Thymus (tissue), 11 donors: ENCODE measurements around the gene GALE. TPM values are rescaled to one million over a fixed set of nuclear protein-coding genes. Genes with fewer than 3 reads are reported as not detected.
A peak's percentile ranks its signal among the peaks of the same experiment; 100 is the strongest.
"Not testable (repeated sequence)": the region's sequence is repeated elsewhere in the genome, so short reads cannot be mapped to it uniquely, and the experiment has no call there.

ENCODE experiments used
- DNase-seq, 9 donors: peaks; one replicate each; pipeline ENCODE4 v3.0.0-alpha.2; 2013; ENCODE audit warnings: low spot score in 9 of 9, low read depth in 6 of 9, missing footprints in 1 of 9
- H3K27ac ChIP-seq, 2 donors: one replicate each; pipeline ENCODE4 v1.5.1; 2013; ENCODE audit warnings: control low read depth in 1 of 2, low read depth in 1 of 2, low read length in 1 of 2, mild to moderate bottlenecking in 1 of 2, moderate library complexity in 1 of 2
- H3K27me3 ChIP-seq, 2 donors: one replicate each; pipeline ENCODE4 v1.5.1; 2013; ENCODE audit warnings: low read length in 1 of 2; ENCODE audit not compliant: control insufficient read depth in 2 of 2, insufficient read depth in 1 of 2
- H3K36me3 ChIP-seq, 2 donors: one replicate each; pipeline ENCODE4 v1.5.1; 2013; ENCODE audit warnings: low read length in 1 of 2, mild to moderate bottlenecking in 1 of 2, moderate library complexity in 1 of 2; ENCODE audit not compliant: control insufficient read depth in 2 of 2, insufficient read depth in 2 of 2
- H3K4me1 ChIP-seq, 2 donors: one replicate each; pipeline ENCODE4 v1.5.1; 2013; ENCODE audit warnings: low read length in 2 of 2; ENCODE audit not compliant: control insufficient read depth in 2 of 2, insufficient read depth in 2 of 2
- H3K4me3 ChIP-seq, 2 donors: one replicate each; pipeline ENCODE4 v1.5.1; 2013; ENCODE audit warnings: low read length in 2 of 2, control low read depth in 1 of 2, mild to moderate bottlenecking in 1 of 2
- H3K9me3 ChIP-seq, 2 donors: one replicate each; pipeline ENCODE4 v1.5.1; 2013; ENCODE audit warnings: low read length in 1 of 2, mild to moderate bottlenecking in 1 of 2; ENCODE audit not compliant: control insufficient read depth in 2 of 2, insufficient read depth in 1 of 2
- WGBS: extraction: QIAGEN DNeasy Blood & Tissue Kit; methylation state at CpG from one replicate; pipeline ENCODE4 v1.1.7; 2013; 5-methylcytosine and 5-hydroxymethylcytosine counted together
- polyA plus RNA-seq: library from polyadenylated mRNA; stranded (reverse); fragments of 200-250 nt; gene quantifications from one replicate; pipeline ENCODE4 v1.2.3, GENCODE V29; 2013
- total RNA-seq: library from RNA; stranded (reverse); fragments of 120-200 nt; gene quantifications from one replicate; pipeline ENCODE4 v1.2.4, GENCODE V29; 2013
- donor health status: healthy.

Gene GALE
- total and polyA plus RNA-seq, 2 donors = 22.1 to 22.6 TPM

DNA sequence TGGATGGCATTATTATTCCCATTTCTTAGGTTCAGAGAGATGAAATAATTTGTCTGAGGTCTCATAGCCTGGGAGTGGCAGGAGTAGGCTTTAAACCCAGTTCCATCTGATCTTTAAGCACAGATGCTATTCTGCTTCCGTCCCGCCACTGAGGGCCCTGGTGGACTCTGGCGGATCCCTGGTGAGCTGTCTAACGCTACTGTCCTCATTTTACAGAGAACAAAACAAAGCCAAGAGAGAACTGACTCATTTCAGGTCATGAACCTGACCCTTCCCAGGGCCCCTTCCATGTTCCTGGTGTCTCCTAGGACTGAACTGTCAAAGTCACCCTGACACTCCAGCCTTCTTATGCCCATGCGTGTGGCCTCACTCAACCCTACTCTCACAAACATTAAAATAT, 3.1 kb upstream of the GALE start:
- Histone ChIP-seq H3K27me3 (no peaks in the 10 kb centered on the region), H3K4me1 (peaks cover 8 to 35% of the 10 kb centered on the region in 2 donors), H3K27ac (no peak overlapping the region), H3K36me3 (peaks cover 16 to 29% of the 10 kb centered on the region in 2 donors), H3K9me3 (peaks cover 0 to 4% of the 10 kb centered on the region in 2 donors), H3K4me3 (no peak overlapping the region)
- no peak for DNase-seq
- 97% methylated on average over 5 of the region's 5 CpGs for WGBS

DNA sequence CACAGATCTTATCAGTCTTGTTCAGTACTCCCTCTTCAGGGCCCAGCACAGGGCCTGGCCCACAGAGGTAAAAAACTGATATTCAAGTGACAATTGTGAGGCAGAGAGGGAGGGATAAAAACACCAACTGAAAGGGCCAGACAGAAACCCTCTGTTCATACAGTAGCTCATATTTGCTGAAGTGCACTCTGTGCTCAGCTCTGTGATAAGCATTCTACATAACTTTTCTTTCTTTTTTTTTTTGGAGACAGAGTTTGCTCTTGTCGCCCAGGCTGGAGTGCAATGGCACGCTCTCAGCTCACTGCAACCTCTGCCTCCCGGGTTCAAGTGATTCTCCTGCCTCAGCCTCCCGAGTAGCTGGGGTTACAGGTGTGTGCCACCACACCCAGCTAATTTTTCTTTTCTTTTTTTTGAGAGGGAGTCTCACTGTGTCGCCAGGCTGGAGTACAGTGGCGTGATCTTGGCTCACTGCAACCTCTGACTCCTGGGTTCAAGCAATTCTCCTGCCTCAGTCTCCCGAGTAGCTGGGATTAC, 2.3 kb upstream of the GALE start:
- WGBS = 95% methylated on average over 7 of the region's 7 CpGs
- H3K9me3 ChIP-seq, DNase-seq, H3K27ac ChIP-seq, H3K4me3 ChIP-seq, H3K27me3 ChIP-seq: not testable (repeated sequence)
- peaks cover 17 to 32% of the 10 kb centered on the region in 2 donors for H3K36me3 ChIP-seq
- H3K4me1 ChIP-seq = peaks cover 8 to 35% of the 10 kb centered on the region in 2 donors

DNA sequence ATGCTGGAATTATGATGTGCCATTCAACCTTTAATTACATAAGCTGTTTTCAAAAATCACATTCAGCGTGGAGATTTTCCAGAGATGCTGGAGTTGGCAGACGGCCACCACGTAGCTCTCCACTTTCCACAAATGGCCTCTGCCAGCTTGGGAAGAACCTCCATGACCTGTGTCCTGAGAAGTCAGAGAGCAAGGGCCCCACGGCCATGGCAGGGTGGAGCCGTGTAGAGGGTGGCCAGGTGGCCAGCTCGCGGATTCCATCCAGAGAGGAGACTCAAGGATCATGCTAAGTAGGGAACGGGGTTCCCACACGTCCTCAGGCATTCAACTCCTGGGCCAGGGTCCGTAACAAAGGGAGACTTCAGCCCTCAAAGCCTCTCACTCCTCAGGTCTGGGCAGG, 1.3 kb upstream of the GALE start:
- Histone ChIP-seq H3K27me3 (no peaks in the 10 kb centered on the region), H3K4me3 (no peak overlapping the region), H3K36me3 (peaks cover 22 to 34% of the 10 kb centered on the region in 2 donors), H3K9me3 (no peaks in the 10 kb centered on the region), H3K4me1 (peaks cover 8 to 30% of the 10 kb centered on the region in 2 donors), H3K27ac (no peak overlapping the region)
- 86% methylated on average over 10 of the region's 10 CpGs for WGBS
- DNase-seq = no peak

DNA sequence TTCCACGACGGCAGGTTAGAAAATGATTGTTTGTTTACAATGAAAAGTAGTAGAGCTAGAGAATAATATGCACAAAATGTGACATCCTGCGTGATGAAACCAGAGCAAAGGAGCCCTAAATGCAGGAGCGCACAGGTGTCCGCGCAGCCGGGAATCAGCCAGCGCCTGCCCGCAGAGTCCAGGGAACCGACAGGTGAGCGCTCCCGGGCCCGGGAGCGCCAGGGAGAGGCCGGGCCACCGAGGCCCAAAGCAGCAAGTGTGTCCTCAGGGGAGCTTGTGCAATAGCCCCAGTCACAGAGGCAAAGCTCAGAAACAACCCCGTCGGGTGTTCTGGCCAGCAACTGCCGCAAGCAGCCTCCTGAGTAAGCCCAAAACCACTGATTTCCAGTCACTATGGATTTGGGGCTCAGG, 789 bp upstream of the GALE start:
- Histone ChIP-seq H3K27me3 (no peaks in the 10 kb centered on the region), H3K4me3 (peak overlapping the region; percentile 50 to 82), H3K4me1 (peaks cover 8 to 30% of the 10 kb centered on the region in 2 donors), H3K36me3 (peaks cover 27 to 37% of the 10 kb centered on the region in 2 donors), H3K27ac (peak overlapping the region; percentile 75 to 80), H3K9me3 (no peaks in the 10 kb centered on the region)
- 57% methylated on average over 19 of the region's 19 CpGs for WGBS
- DNase-seq = no peak

DNA sequence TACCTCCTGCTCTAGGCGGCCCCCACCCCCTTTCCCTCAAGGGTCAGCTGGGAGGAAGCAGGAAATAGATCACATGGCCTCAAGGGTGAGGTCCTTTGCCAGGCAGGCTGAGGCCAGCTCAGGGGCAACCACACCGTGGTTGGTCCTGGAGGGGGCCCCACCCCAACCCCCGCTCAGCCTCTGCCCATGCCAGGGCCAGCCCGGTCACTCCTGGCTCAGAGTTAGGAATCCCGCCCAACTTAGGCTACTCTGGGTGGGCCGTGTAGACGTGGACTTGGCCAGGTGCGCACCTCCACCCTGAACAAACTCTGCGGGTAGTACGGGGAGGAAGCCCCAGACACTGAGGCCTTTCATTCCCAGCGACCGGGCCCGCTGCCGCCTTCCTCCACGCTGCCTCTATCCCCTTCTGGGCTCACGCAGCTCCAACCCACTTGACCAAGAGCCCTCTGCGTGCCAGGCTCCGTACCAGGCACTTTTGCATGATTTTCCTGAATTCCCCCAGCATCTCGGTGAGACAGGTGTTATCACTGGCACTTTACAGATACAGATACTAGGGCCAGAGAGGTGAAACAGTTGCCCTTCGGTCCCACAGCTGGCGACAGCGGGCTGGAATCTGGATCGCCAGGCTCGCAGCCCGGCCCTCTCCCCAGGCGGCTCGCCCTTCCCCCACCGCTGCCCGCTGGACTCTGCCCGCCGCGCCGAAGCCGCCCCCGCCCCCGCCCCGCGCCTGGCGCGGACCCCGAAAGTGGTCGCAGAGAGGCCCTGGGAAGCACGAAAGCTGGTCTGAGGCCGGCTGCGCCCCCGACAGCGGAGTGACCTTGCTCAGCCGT, 769 bp downstream of the GALE start:
- Histone ChIP-seq H3K4me3 (peak overlapping the region; percentile 50 to 82), H3K27ac (peak overlapping the region; percentile 64 to 74), H3K9me3 (no peaks in the 10 kb centered on the region), H3K4me1 (peaks cover 8 to 30% of the 10 kb centered on the region in 2 donors), H3K27me3 (no peaks in the 10 kb centered on the region), H3K36me3 (peaks cover 39 to 41% of the 10 kb centered on the region in 2 donors)
- 5% methylated on average over 48 of the region's 48 CpGs for WGBS
- DNase-seq = no peak

DNA sequence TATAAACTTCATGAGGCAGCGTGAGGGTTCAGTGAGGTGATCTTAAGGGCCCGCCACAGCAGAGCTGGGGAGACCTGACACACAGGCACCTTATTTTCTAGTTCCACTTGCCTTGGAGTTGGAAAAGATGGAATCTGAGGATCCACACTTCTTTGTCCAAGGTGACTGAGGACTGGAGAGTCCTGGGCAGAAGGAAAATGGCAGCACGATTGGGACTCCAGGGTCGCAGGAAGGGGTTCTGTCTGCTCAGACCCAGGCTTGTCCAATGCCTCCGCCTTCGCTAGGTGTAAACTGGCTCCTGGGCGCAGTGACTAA, 1.3 kb downstream of the GALE start:
- Histone ChIP-seq H3K4me1 (peaks cover 8 to 29% of the 10 kb centered on the region in 2 donors), H3K27me3 (no peaks in the 10 kb centered on the region), H3K4me3 (no peak overlapping the region), H3K9me3 (no peaks in the 10 kb centered on the region), H3K27ac (peak overlapping the region in 1 of 2 donors; percentile 70), H3K36me3 (peaks cover 45 to 46% of the 10 kb centered on the region in 2 donors)
- 91% methylated on average over 7 of the region's 7 CpGs for WGBS
- DNase-seq = no peak

DNA sequence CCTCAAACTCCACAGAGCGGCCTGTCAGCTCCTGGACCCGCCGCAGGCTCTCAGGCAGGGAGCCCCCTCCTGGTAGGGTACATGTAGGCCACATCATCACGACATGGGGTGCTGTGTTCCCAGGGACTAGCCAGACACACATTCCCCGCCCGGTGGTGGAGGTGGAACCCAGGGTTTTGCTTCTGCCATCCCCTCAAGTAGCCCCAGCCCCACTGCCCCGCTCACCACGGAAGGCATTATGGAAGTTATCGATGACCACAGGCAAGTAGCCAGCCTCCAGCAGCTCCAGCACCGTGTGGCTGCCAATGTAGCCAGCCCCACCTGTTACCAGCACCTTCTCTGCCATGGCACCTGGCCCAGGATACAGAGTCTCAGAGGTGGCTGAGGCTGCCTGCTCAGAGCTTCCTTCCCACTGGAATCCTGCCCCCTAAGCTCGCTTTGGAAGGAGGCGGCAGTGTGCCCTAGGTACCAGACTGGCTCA, 1.9 kb downstream of the GALE start:
- WGBS = 95% methylated on average over 12 of the region's 12 CpGs
- H3K4me3 ChIP-seq = no peak overlapping the region
- peaks cover 8 to 26% of the 10 kb centered on the region in 2 donors for H3K4me1 ChIP-seq
- H3K36me3 ChIP-seq = peaks cover 45 to 46% of the 10 kb centered on the region in 2 donors
- no peak overlapping the region for H3K27ac ChIP-seq
- no peak for DNase-seq
- no peaks in the 10 kb centered on the region for H3K27me3 ChIP-seq
- no peaks in the 10 kb centered on the region for H3K9me3 ChIP-seq

DNA sequence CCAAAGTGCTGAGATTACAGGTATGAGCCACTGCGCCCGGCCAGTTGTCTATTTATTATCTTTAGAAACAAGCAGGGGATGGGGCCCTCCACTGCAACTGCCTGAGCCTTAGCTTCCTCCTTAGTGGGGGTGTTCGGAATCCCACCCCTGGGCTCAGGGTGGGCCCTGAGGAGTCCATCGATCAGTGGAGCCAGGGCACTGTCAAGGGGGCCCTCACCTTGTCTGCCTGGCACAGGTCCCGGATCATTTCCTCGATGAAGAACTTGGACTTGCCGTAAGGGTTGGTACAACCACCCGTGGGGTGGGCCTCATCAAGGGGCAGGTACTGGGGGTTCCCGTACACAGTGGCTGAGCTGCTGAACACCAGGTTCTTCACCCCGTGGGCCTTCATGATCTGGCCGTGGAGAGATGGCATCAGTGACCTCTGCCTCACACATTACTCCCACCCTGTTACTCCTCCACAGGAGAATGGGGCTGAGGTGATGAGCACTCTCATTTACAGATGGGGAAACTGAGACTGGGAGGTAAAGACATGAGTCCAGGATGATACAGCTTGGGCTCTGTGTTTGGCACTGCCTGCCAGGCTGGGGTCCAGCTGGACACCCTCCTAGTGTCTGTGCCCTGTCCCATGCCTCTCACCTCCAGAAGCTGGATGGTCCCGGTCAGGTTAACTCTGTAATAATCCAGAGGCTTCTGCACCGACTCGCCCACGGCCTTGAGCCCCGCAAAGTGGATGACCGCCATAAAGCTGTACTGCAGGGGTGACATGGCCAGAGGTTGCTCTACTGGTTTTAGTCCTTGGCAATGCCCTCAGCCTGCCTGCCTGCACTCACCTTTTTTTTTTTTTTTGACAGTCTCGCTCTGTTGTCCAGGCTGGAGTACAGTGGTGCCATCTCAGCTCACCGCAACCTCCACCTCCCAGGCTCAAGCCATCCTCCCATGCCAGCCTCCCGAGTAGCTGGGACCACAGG, 2.8 kb downstream of the GALE start:
- H3K36me3 ChIP-seq = peaks cover 49 to 50% of the 10 kb centered on the region in 2 donors
- H3K4me1 ChIP-seq = peaks cover 8 to 35% of the 10 kb centered on the region in 2 donors
- H3K4me3 ChIP-seq = no peak overlapping the region
- H3K27ac ChIP-seq = no peak overlapping the region
- no peaks in the 10 kb centered on the region for H3K9me3 ChIP-seq
- H3K27me3 ChIP-seq = no peaks in the 10 kb centered on the region
- WGBS = 95% methylated on average over 20 of the region's 20 CpGs
- no peak for DNase-seq
